K562 (cell line): ENCODE data around the gene AAMP. TPM values are rescaled to one million over a fixed set of nuclear protein-coding genes. Genes with fewer than 3 reads are reported as not detected.

ENCODE experiments used
- CHD2 ChIP-seq: IDR thresholded peaks from 2 replicates; pipeline ENCODE4 v1.6.1; 2011; ENCODE audit warnings: low read depth, low read length
- DIDO1 ChIP-seq: fragments of 450-650 bp; IDR thresholded peaks from 2 replicates; pipeline ENCODE4 v1.6.1; 2016; ENCODE audit warnings: low read depth, missing biosample characterization, missing genetic modification characterization
- EGR1 ChIP-seq: fragments of 450-650 bp; conservative IDR thresholded peaks from 2 replicates; pipeline ENCODE4 v1.6.1; 2017; ENCODE audit warnings: mild to moderate bottlenecking
- ELF2 ChIP-seq: fragments of 250-450 bp; sonication (Bioruptor Pico); IDR thresholded peaks from 2 replicates; pipeline ENCODE4 v1.5.0; 2021; ENCODE audit warnings: mild to moderate bottlenecking
- FOSL1 ChIP-seq: fragments of 200-800 bp; sonication (Bioruptor generic); conservative IDR thresholded peaks from 2 replicates; pipeline ENCODE4 v1.6.1; 2016; ENCODE audit warnings: missing genetic modification characterization, missing compliant biosample characterization
- HNRNPUL1 ChIP-seq: fragments of 200-400 bp; formaldehyde crosslinking; IDR thresholded peaks from 2 replicates; pipeline ENCODE4 v1.6.1; 2017; ENCODE audit warnings: low read length
- LARP7 ChIP-seq: fragments of 450-650 bp; IDR thresholded peaks from 2 replicates; pipeline ENCODE4 v1.6.1; 2016
- LCOR ChIP-seq: sonication (generic); formaldehyde crosslinking; IDR thresholded peaks from 2 replicates; pipeline ENCODE4 v1.8.0; 2022; ENCODE audit warnings: mild to moderate bottlenecking, missing genetic modification reagents
- MCM3 ChIP-seq: fragments of 450-650 bp; IDR thresholded peaks from 2 replicates; pipeline ENCODE4 v1.6.1; 2016
- MYC ChIP-seq, 2 experiments: fragments of 250-450 bp in 1 of 2; sonication (Bioruptor Pico) in 1 of 2; IDR thresholded peaks; 2 replicates each; pipeline versions ENCODE4 v1.5.1 to v1.6.1; 2012 to 2021; ENCODE audit warnings: low read depth in 2 of 2, borderline replicate concordance in 1 of 2, improper control_type of control experiment in 1 of 2, low read length in 1 of 2, mild to moderate bottlenecking in 1 of 2, moderate library complexity in 1 of 2
- NCOA1 ChIP-seq: fragments of 450-650 bp; IDR thresholded peaks from 2 replicates; pipeline ENCODE4 v1.6.1; 2016; ENCODE audit warnings: low read depth
- NFIC ChIP-seq: fragments of 450-650 bp; IDR thresholded peaks from 2 replicates; pipeline ENCODE4 v1.6.1; 2017; ENCODE audit warnings: mild to moderate bottlenecking, inconsistent platforms
- NR2C1 ChIP-seq, 2 experiments: fragments of 450-650 bp; IDR thresholded peaks; 2 replicates each; pipeline ENCODE4 v1.6.1; 2017; ENCODE audit warnings: mild to moderate bottlenecking in 2 of 2, antibody characterized with exemption in 1 of 2, inconsistent platforms in 1 of 2, missing compliant biosample characterization in 1 of 2, missing genetic modification characterization in 1 of 2
- NR2F6 ChIP-seq: fragments of 450-650 bp; formaldehyde crosslinking; IDR thresholded peaks from 2 replicates; pipeline ENCODE4 v1.4.0; 2020; ENCODE audit warnings: mild to moderate bottlenecking
- RBM25 ChIP-seq: fragments of 200-400 bp; formaldehyde crosslinking; IDR thresholded peaks from 2 replicates; pipeline ENCODE4 v1.6.1; 2018; ENCODE audit warnings: low read length, low read depth, moderate library complexity; ENCODE audit not compliant: severe bottlenecking
- SMAD1 ChIP-seq: fragments of 150-350 bp; IDR thresholded peaks from 2 replicates; pipeline ENCODE4 v1.6.1; 2014; ENCODE audit warnings: low read length, low read depth; ENCODE audit not compliant: partially characterized antibody
- SRSF1 ChIP-seq: fragments of 200-400 bp; formaldehyde crosslinking; IDR thresholded peaks from 2 replicates; pipeline ENCODE4 v1.6.1; 2017; ENCODE audit warnings: mild to moderate bottlenecking, low read depth, low read length, moderate library complexity
- SRSF9 ChIP-seq: fragments of 200-400 bp; formaldehyde crosslinking; IDR thresholded peaks from 2 replicates; pipeline ENCODE4 v1.6.1; 2017; ENCODE audit warnings: low read depth, low read length, borderline replicate concordance
- SUPT5H ChIP-seq: fragments of 450-650 bp; IDR thresholded peaks from 2 replicates; pipeline ENCODE4 v1.6.1; 2016
- TFAM ChIP-seq: fragments of 250-450 bp; sonication (Bioruptor Pico); conservative IDR thresholded peaks from 2 replicates; pipeline ENCODE4 v1.5.0; 2021; ENCODE audit warnings: mild to moderate bottlenecking, moderate library complexity
- ZNF12 ChIP-seq: sonication (generic); formaldehyde crosslinking; IDR thresholded peaks from 2 replicates; pipeline ENCODE4 v1.4.0; 2020; ENCODE audit warnings: mild to moderate bottlenecking, missing genetic modification reagents
- ZNF253 ChIP-seq: fragments of 250-450 bp; sonication (Bioruptor Pico); conservative IDR thresholded peaks from 2 replicates; pipeline ENCODE4 v1.6.1; 2021; ENCODE audit warnings: mild to moderate bottlenecking
- ZNF583 ChIP-seq: fragments of 250-450 bp; sonication (Bioruptor Pico); IDR thresholded peaks from 2 replicates; pipeline ENCODE4 v1.4.0; 2020
- ZNF668 ChIP-seq: fragments of 250-450 bp; sonication (Bioruptor Pico); IDR thresholded peaks from 2 replicates; pipeline ENCODE4 v1.8.0; 2022; ENCODE audit warnings: mild to moderate bottlenecking, inconsistent platforms
- polyA plus RNA-seq, 8 experiments: library from polyadenylated mRNA; depleted of rRNA in 4 of 8; stranded (reverse) in 5 of 8; unstranded in 3 of 8; fragments of >200 nt; fragmentation: Nextera tagmentation in 2 of 8; fragmentation: Illumina TruSeq in 1 of 8; extraction: Ambion mirVana in 2 of 8; extraction: Trizol in 1 of 8; gene quantifications; 2 replicates each; pipeline versions ENCODE4 v1.2.1 to v1.2.3, GENCODE V29; 2011 to 2014; ENCODE audit warnings: inconsistent platforms in 1 of 8, missing spikeins in 1 of 8
- total RNA-seq, 7 experiments: library from RNA; depleted of rRNA in 6 of 7; stranded (reverse); fragments of >200 nt in 6 of 7; fragmentation: Illumina TruSeq in 2 of 7; extraction: Trizol in 2 of 7; gene quantifications; 2 replicates each; pipeline versions ENCODE4 v1.2.1 to v1.2.3, GENCODE V29; 2011 to 2021; ENCODE audit warnings: low replicate concordance in 1 of 7
- TF ChIP-seq, protein P1 (sequence below): fragments of 450-650 bp; IDR thresholded peaks from 2 replicates; pipeline ENCODE4 v1.6.1; 2018; ENCODE audit not compliant: partially characterized antibody
- TF ChIP-seq, protein P2 (sequence below): fragments of 450-650 bp; IDR thresholded peaks from 2 replicates; pipeline ENCODE4 v1.6.1; 2016; ENCODE audit warnings: borderline replicate concordance

Gene AAMP
- total and polyA plus RNA-seq, 9 of the 15 experiments (the other 6 are each of a cell fraction or from before 2014, with no cell fraction given): 5.7 to 197 (median 94.1) TPM

- no peak for TF ChIP-seq SMAD1
- TF ChIP-seq CHD2: peak; percentile 80
- TF ChIP-seq SRSF1: no peak
- TF ChIP-seq SRSF9: no peak
- TF ChIP-seq SUPT5H: peak; percentile 74
- no peak for TF ChIP-seq ZNF12 (CRISPR knock-in tag)
- TF ChIP-seq ZNF668 (CRISPR knock-in tag): no peak
- no peak; the same call in 1 of the 2 replicates for TF ChIP-seq LCOR (CRISPR knock-in tag)
- TF ChIP-seq HNRNPUL1: no peak
- TF ChIP-seq FOSL1: no peak
- TF ChIP-seq NR2C1 (IDR thresholded peaks at IDR 0.05): no peak
- TF ChIP-seq NR2C1 (tag; IDR thresholded peaks at IDR 0.05): peak; percentile 85
- peak; percentile 53 for TF ChIP-seq NFIC
- TF ChIP-seq NR2F6 (CRISPR knock-in tag): no peak
- TF ChIP-seq, protein P1, sequence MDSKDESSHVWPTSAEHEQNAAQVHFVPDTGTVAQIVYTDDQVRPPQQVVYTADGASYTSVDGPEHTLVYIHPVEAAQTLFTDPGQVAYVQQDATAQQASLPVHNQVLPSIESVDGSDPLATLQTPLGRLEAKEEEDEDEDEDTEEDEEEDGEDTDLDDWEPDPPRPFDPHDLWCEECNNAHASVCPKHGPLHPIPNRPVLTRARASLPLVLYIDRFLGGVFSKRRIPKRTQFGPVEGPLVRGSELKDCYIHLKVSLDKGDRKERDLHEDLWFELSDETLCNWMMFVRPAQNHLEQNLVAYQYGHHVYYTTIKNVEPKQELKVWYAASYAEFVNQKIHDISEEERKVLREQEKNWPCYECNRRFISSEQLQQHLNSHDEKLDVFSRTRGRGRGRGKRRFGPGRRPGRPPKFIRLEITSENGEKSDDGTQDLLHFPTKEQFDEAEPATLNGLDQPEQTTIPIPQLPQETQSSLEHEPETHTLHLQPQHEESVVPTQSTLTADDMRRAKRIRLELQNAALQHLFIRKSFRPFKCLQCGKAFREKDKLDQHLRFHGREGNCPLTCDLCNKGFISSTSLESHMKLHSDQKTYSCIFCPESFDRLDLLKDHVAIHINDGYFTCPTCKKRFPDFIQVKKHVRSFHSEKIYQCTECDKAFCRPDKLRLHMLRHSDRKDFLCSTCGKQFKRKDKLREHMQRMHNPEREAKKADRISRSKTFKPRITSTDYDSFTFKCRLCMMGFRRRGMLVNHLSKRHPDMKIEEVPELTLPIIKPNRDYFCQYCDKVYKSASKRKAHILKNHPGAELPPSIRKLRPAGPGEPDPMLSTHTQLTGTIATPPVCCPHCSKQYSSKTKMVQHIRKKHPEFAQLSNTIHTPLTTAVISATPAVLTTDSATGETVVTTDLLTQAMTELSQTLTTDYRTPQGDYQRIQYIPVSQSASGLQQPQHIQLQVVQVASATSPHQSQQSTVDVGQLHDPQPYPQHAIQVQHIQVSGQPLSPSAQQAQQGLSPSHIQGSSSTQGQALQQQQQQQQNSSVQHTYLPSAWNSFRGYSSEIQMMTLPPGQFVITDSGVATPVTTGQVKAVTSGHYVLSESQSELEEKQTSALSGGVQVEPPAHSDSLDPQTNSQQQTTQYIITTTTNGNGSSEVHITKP: peak; percentile 22
- no peak for TF ChIP-seq TFAM (CRISPR knock-in tag)
- TF ChIP-seq, protein P2, sequence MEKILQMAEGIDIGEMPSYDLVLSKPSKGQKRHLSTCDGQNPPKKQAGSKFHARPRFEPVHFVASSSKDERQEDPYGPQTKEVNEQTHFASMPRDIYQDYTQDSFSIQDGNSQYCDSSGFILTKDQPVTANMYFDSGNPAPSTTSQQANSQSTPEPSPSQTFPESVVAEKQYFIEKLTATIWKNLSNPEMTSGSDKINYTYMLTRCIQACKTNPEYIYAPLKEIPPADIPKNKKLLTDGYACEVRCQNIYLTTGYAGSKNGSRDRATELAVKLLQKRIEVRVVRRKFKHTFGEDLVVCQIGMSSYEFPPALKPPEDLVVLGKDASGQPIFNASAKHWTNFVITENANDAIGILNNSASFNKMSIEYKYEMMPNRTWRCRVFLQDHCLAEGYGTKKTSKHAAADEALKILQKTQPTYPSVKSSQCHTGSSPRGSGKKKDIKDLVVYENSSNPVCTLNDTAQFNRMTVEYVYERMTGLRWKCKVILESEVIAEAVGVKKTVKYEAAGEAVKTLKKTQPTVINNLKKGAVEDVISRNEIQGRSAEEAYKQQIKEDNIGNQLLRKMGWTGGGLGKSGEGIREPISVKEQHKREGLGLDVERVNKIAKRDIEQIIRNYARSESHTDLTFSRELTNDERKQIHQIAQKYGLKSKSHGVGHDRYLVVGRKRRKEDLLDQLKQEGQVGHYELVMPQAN: peak; percentile 62
- peak; percentile 83 for TF ChIP-seq RBM25
- no peak for TF ChIP-seq ELF2 (CRISPR knock-in tag)
- peak; percentile 98 for TF ChIP-seq EGR1
- peak; percentile 71; the same call in 1 of the 2 replicates for TF ChIP-seq DIDO1 (tag)
- no peak for TF ChIP-seq MCM3
- TF ChIP-seq NCOA1: 0 out of 2 replicates have a peak, but pooled peaks have one; percentile 39
- no peak for TF ChIP-seq LARP7
- TF ChIP-seq ZNF253 (CRISPR knock-in tag): no peak
- no peak for TF ChIP-seq ZNF583 (CRISPR knock-in tag)
- peak; percentile 22 for TF ChIP-seq MYC (IDR thresholded peaks at IDR 0.05; ENCODE audit: low read depth, low read length)
- no peak for TF ChIP-seq MYC (CRISPR knock-in tag; IDR thresholded peaks at IDR 0.05; ENCODE audit: borderline replicate concordance, low read depth)
Observed at GRCh38 chr2:218269900-218270720, at the start of gene AAMP, which contains the start of gene PNKD (continued).
